HG03095 (cell line): ENCODE results near the gene PHLDA3.
"Not testable (repeated sequence)": the region's sequence is repeated elsewhere in the genome, so short reads cannot be mapped to it uniquely, and the experiment has no call there.

ENCODE experiments used
- ATAC-seq: cut with Tn5 transposase; IDR thresholded peaks from one replicate; pipeline ENCODE4 v1.9.1; 2021; ENCODE audit warnings: moderate library complexity; ENCODE audit not compliant: unreplicated experiment

The PHLDA3 gene

DNA sequence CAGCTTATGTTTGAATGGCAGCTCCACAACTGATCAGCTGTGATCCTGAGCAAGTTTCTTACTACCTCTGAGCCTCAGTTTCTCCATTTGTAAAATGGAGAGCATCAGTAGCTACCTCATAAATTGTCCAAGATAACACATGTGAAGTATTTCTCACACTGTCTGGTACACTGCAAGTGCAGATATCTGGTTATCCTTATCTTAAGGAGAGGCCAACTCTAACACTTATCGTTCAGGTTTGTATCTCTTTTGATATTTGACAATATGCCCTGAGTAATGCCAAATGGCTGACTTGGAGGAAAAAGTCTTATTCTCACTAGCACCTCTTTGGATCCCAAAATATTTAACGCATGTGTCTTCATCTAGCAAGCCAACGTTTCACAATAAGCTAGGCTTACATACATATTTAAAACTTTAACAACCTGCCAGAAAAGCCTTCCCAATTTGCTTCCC is 35.2 kb upstream of the PHLDA3 start:
- no peak for ATAC-seq

DNA sequence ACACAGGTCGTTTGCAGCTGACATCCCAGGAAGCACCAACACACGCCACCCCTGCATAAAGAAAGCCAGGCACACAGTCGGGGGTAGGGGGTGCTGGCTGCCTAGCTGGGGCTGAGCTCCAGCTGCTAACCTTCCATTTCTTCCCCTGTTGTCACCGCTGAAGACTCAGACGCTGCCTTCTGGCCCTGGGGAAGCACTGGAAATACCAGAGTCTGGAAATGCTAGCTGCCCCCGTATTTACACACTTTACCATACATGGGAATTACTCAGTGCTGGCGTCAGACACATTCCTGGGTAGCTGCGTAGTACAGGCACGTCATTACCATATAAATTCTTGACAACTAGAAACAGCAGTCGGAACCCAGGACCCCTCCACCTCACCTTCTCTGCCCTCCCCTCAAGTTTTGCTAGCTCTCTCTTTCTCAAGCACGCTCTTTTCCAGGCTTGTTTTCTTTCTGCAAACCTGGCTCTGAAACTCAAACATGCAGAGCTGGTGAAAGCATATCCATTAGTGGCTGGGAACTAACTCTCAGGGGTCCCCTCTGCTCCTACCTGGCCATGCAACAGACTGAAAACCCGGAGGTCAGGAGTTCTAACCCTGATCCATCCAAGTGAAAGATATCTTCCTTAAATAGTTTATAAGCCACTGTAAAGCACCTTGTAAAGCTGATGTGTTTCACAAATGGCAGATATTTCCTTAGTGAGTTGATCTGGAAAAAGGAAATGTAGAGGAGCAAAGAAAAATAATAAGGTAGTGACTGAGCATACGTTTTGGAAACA is 34.6 kb upstream of the PHLDA3 start:
- no peak for ATAC-seq

DNA sequence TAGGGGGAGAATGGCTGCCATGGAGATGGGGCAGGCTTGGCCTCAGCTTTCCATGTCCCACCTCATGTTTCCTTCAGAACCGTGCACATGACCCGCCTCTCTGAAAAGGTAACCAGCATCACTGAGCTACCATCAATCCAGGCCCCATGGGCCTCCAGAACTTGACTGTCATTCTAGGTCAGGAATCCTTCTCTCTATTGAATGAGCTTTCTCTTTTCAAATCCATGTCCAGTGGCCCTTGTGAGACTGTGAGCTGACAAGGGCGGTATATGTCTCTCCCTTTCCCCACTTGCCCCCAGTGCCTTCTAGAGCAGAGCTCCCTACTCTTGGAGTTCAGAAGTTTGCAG is 33.5 kb upstream of the PHLDA3 start:
- no peak for ATAC-seq

DNA sequence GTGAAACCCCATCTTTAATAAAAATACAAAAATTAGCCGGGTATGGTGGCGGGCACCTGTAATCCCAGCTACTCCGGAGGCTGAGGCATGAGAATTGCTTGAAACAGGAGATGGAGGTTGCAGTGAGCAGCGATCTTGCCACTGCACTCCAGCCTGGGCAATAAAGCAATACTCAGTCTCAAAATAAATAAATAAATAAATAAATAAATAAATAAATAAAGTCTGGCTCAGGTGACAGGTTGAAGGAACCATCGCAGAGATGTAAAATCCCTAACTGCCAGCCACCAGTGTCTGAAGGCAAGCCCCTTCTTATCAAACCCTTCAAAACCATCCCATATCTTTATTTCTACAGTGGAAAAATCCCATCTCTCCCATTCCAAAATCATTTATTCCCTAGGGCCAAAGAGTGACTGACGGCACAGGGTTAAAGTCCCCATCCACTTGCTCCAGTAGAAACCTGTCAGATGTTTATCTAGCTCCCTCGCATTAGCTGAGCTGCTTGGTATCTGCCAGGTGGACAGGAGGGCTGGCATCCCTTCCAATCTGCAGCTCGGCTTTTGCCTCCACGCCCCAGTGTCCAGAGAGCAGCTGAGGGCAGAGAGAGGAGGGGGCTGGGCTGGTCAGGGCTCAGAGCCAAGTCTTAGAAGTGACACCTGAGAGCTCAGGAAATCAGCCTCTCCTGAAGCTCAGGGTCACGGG is 33.0 kb upstream of the PHLDA3 start:
- ATAC-seq = no peak

DNA sequence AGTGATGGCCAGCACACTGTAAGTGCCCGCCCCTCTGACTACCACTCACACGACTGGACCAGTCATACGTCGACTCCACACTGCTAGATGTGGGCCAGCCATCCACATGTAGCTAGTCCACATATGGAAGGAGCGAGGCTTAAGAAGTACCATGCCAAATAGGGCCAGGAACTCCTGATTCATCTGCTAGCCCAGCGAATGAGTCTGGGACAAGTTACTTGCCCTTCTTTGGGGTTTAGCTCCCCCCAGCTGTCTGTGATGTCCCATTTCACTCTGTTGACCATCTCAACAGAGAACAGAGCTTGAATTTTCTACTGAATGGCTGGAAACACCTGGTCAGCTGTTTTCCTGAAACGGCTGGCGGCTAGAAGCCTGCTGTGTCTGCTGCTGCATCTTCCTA is 32.2 kb upstream of the PHLDA3 start:
- no peak for ATAC-seq

DNA sequence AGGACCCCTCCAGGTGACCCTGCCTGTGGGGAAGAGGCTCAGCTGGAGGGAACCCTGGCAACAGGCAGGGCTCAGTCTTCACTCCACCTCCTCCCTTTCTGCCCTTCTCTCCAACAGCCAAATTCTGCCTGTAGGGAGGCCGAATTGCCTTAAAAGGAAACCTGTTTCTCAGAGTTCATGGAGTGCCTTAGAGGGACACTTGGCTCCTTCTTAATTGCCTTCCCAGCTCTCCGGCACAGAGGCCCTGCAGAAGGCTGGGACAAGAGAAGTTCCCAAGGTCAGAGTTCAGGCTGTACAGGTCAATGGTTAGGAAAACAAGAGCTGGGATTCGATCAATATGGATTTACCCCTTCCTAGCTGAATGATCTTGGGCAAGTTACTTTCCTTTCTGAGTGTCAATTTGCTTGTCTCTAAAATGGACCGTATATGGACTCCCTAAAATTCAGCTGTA is 31.7 kb upstream of the PHLDA3 start:
- no peak for ATAC-seq

DNA sequence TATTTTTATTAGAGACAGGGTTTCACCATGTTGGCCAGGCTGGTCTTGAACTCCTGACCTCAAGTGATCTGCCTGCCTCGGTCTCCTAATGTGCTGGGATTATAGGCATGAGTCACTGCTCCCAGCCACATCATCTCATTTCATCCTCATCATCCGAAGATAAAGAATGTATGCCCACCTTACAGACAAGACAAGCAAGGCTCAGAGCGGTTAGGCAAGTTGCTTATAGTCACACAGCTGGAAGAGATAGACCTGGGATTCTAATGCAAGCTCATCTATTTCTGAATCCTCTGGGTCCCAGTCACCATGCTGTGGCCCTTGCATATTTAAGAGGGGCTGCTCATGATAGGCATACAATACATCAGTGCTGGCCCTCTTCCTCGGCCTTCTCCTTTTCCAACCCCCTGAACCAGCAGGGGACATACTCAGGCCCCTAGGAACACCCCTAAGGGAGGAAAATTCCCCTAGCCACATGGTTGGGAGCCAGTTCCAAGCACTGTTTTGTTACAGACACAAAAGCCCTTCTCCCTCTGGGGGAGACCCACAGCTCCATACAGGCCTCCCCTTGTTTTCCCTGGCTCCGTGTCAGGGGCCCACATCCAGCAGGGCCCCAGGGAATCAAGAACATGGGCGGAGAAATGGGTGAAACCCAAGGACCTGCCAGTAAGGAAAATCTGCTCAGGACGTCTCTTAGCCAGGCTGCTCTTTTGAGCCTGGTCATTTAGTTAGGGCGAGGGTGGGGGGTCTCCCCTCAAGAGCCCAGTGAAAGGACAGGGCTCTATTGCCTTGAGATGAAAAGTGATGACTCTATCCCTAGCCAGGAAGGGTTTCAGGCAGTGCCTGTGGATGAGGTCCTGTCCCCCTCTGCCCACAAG is 31.0 kb upstream of the PHLDA3 start:
- ATAC-seq = no peak

DNA sequence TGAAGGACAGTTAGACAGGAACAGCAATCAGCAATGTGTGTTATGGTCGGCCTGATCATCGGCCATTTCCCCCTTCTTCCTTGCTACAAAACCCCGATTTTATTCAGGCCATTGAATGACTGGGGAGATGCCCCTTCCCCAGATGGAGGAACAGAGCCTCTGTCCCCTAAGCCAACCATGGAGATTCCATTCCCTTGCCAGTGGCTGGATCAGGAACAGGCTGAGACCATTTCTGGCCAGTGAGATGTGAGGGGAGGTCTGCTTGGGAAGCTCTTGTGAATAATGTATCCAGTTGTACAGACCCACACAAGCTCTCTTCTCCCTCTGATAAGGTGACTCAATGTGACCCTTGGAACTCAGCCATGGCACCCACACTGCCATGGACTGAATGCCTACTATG is 30.2 kb upstream of the PHLDA3 start:
- ATAC-seq = no peak

DNA sequence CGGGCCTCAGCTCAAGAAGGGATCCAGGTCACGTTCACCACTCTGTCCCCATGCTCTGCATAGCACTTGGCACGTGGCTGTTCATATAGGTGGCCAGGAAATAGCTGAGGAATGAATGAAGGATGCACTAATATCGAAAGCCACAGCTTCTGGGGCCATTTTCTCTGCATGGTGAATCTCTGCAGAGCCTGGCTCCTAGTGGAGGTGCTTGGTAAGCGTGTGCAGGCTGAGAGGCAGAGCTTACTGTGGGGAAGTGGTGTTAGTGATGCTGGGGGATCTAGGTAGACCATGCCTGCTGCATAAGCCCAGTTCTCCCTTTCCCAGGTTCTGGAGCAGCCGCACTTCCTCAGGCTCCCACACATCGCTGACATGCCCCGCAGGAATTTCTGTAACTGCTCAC is 29.6 kb upstream of the PHLDA3 start:
- no peak for ATAC-seq

DNA sequence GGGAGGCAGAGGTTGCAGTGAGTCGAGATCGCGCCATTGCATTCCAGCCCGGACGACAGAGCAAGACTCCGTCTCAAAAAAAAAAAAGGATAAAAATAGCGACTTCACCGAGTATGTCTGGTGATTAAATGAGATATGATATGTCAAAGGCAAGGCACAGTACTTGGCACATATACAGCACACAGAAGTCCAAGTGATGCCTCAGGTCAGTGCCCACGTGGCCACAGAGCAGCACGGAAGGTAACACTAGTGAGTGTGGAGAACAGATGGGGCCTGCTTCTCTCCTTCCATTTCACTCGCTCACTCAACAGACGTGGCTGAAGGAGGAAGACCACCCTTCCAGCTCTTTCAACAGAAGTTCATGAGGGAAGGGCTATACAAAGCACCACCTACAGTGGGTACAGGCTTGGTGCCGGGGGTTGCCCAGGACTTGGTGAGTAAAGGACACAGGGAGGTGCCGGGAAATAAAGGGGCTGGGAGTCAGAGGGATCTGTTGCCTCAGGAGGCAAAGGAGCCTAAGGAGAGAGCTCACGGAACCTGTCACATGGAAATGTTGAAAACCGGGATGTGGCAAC is 29.0 kb upstream of the PHLDA3 start:
- no peak for ATAC-seq

DNA sequence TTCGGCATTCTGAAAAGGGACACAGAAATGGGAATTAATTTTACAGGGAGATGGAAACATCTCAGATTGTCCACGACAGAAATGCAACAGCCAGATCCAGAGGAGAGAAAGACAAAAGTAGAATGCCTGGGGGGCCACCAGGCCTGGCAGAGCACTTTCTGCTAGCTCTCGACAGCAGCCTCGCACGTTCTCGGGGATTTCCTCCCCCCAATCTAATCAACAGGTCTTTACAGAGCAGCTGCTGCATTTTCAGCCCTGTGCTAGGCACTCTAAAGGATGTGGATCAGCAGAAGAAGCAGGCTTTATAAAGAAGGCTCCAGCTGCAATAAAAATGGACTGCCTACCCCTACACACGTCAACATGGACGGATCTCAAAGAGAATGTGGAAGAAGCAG is 27.3 kb upstream of the PHLDA3 start:
- ATAC-seq = no peak

DNA sequence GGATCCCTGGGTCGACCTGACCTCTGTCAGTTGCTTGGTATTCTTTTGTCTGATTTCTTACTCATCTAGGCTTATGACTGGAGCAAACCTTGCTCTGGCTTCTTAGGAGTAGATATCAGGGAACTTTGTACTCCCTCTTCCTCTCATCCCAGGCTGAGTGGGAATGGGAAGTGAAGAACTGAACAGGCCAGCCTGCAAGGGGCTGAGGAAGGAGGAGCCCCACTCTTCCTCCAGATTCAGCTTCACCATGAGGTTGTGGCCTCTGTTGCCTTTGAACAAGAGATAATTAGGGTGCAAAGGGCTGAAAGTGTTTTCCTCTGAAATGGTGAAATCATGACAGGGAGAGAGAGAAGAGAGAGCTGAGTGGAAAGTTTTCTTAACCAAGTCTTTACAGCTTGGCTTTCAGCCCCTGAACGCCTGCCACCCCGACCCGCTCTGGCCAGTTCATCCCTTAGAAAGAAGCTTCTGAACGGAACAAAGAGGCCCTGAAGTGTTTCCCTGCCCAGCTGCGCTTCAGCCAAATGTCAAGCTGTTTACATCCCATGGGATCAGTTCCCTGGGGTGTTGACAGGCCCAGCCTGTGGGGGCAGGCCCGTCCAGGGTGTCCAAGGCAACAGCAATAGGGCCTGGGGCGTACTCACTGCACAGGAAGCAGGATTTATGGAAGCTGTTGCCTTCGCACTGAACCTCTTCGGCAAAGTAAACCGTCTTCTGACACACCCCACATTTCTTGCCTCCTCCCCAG is 26.7 kb upstream of the PHLDA3 start:
- ATAC-seq = no peak

DNA sequence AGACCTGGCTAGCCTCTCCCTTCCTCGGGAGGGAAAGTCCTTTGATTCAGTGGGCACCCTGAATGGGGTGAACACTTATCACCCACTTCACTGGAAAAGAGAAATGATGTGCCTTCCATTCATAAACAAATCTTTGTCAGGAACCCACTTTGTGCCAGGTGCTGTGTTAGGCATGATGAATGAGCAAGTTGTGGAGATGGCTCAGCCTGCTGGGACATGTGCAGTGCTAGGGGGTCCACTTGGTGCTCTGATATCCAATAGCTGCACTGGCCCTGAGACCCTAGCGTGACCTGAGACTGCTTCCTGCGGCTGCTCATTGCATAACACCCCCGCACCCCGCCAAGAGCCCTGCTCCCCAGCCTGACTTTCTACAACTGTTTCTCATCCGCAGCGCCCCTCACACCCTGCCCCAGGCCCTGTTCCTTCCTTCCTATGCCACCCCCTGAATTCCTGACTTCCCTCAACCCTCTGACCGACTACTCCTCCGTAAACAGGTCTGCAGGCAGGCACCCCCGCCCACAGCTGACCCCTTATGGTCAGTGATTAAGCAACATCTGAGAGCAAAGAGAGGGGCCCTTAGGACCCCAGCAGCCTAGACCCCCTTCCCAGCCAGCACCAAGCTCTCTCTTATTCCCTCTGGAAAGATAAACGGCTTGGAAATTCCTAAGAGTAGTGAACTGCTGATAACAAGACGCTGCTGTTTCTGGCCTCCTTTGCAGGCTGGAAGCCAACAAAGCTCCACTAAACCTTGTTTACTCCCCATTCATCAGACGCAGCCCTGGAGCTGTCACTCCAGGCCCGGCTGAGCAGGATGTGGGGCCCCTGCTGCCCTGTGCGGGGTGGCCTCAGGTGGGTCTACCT is 25.0 kb upstream of the PHLDA3 start:
- ATAC-seq = no peak

DNA sequence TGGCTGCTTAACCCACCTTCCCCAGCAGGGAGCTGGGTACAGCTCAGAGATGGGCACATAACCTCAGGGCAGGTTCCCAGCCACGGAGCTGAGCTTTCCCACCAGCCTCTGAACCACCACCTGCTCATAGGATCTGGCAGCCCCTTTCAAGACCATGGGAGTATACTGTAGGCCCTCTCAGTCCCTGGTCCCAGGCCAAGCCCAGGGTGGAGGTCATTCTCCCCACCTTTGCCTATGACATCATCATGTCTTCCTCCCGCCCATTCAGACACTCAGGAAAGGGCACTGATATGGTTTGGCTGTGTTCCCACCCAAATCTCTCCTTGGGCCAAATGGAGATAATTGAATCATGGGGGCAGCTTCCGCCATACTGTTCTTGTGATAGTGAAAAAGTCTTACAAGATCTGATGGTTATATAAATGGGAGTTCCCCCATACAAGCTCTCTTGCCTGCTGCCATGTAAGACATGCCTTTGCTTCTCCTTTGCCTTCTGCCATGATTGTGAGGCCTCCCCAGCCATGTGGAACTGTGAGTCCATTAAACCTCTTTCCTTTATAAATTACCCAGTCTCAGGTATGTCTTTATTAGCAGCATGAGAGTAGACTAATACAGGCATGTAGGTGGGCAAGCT is 24.2 kb upstream of the PHLDA3 start:
- ATAC-seq = not testable (repeated sequence)

DNA sequence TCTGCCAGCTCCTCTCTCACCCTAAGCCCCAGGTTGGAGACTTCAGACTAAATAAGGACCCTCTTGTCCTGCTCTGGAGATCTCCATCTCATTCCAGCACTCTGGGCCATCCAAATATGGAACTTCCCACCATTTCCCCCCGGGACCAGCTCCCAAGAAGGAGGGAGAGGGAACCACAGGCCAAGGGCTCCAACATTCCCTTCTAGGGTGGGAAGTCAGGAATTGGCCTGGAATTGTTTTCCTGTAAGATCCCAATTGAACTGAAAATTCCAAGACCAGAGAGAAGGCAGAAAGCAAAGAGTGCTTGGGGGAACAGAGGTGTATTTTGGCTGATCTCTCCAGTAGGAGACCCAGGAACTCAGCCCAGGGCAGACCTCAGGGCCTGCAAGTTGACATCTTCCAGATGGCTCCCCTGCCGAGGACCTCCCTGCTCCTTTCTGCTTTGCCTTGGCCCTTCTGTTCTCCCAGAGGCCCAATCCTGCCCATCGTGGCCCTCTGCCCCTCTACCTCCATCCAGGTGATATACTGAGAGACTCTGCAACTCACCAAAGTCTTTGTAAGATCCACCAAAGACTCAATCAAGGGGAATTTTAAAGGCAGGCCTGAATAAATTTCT is 23.0 kb upstream of the PHLDA3 start:
- no peak for ATAC-seq

DNA sequence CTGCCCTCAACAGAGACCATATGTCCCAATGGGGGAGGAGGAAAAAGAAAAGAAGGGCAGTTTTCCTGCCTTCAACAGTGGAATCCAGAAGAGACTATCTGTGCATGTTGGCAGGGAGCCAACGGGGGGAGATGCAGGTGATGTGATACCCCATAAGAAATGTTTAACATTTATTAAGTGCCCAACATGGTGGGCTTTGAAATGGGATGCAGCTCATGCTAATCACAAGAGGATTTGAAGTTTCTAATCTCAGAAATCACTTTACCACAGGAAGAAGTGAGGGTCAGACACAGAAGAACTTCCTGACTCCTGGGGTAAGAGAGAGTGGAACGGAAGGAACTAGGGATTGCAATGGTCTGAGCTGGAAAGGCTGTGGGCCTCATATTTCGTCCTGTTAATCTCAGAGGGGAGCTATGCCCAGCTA is 21.7 kb upstream of the PHLDA3 start:
- ATAC-seq = no peak

DNA sequence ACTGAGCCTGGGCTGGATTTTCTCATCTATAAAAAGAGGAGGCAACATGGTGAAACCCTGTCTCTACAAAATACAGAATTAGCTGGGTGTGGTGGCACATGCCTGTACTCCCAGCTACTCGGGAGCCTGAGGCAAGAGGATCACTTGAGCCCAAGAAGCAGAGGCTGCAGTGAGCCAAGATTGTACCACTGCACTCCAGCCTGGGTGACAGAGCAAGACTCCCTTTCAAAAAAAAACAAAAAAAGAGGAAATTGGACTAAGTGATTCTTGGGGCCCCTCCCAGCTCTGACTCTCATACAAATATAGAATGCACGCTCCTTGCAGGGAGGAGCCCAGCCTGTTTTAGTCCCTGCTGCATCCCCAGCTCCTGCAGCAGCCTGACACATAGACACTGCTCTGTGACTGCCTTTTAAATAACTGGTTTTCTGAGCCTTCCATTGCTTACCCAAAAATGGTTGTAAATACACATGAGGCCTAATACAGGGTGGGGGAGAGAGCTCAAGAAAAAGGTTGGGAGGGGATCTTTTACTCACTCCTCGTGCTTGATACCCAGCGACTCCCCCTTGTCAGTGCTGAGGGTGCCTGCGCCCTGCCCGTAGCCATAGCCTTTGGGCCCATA is 20.8 kb upstream of the PHLDA3 start:
- ATAC-seq = no peak
